ENCODE results near the gene FAM25A. TPM values are rescaled to one million over a fixed set of nuclear protein-coding genes. Genes with fewer than 3 reads are reported as not detected.
"Not testable (repeated sequence)": the region's sequence is repeated elsewhere in the genome, so short reads cannot be mapped to it uniquely, and the experiment has no call there.

Gene FAM25A
- total RNA-seq, 1 donor from 2014 or later, result not detected

- not testable (repeated sequence) for DNase-seq (ENCODE audit: low spot score)
Observed at GRCh38 chr10:87009134-87009696, 10.9 kb upstream of the FAM25A start.

- not testable (repeated sequence) for DNase-seq (ENCODE audit: low spot score)
Observed at GRCh38 chr10:87013528-87013927, 6.6 kb upstream of the FAM25A start.

GRCh38 chr10:87014986-87015716 lies 4.9 kb upstream of the FAM25A start:
- DNase-seq (ENCODE audit: low spot score), result not testable (repeated sequence)

DNA sequence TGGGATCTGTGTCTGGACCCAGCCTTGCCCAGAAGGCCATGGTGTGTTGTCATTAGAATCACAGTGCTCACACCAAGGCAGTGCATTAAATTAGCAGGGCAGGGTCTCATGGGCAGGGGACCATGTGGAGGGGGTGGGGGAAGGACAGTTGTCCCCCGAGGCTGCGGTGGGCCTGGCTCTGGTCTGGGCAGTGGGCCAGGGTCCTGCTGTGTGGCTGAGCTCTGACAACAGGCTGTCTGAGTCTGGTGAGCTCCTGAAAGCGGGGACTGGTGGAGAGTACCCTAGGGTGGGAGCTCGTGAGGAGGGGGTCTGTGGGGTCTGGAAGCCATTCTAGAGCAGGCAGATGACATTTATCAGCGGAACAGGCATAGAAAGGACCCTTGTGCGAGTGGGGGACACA lies 2.0 kb upstream of the FAM25A start:
- DNase-seq (ENCODE audit: low spot score), result not testable (repeated sequence)

- not testable (repeated sequence) for DNase-seq (ENCODE audit: low spot score)
Observed at GRCh38 chr10:87019066-87019465, 1.0 kb upstream of the FAM25A start.

- not testable (repeated sequence) for DNase-seq (ENCODE audit: low spot score)
Observed at GRCh38 chr10:87019504-87019903, 590 bp upstream of the FAM25A start.

DNA sequence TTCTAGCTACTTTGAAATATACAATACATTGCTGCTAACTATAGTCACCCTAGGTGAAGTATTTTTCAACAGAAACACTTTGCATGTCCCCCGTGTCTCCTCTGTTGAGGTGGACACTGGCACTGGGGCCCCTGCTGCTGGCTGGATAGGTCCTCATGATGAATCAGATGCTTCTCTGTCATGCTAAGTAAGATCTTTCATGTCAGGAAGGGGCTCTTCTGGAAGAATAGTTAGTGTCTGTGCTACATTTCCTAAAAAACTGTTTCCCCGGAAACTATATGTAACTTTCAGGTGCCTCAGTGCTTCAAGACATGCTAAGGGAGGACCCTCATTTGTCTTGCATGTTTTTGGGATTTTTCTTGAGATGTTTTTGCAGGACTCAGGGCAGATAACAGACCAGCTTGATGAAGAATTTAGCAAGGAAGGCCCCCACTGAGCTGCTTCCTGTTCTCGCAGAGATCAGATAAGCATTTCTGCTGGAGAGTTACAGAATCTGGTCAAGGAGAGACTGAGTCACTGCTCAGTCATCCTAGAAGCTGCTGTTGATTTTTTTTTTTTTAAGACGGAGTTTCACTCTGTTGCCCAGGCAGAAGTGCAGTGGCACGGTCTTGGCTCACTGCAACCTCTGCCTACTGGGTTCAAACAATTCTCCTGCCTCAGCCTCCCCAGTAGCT lies 5.3 kb downstream of the FAM25A start:
- DNase-seq (ENCODE audit: low spot score), result not testable (repeated sequence)

GRCh38 chr10:87026747-87027508 lies 6.8 kb downstream of the FAM25A start:
- not testable (repeated sequence) for DNase-seq (ENCODE audit: low spot score)

GRCh38 chr10:87030419-87030818 lies 10.3 kb downstream of the FAM25A start:
- DNase-seq (ENCODE audit: low spot score), result not testable (repeated sequence)

- DNase-seq (ENCODE audit: low spot score), result no peak
Observed at GRCh38 chr10:87030912-87031635, 11.0 kb downstream of the FAM25A start.

DNA sequence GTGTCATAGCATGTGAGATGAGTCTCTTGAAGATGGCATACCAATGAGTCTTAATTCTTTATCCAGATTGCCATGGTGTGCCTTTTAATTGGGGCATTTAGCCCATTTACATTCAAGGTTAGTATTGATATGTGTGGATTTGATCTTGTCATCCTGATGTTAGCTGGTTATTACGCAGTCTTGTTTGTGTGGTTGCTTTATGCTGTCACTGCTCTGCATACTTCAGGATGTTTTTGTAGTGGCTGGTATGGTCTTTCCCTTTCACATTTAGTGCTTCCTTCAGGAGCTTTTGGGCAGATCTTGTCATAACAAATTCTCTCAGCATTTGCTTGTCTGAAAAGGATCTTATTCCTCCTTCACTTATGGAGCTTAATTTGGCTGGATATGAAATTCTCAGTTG lies 16.5 kb downstream of the FAM25A start:
- DNase-seq (ENCODE audit: low spot score), result no peak

GRCh38 chr10:87038286-87038717 lies 18.2 kb downstream of the FAM25A start:
- DNase-seq (ENCODE audit: low spot score), result no peak

DNA sequence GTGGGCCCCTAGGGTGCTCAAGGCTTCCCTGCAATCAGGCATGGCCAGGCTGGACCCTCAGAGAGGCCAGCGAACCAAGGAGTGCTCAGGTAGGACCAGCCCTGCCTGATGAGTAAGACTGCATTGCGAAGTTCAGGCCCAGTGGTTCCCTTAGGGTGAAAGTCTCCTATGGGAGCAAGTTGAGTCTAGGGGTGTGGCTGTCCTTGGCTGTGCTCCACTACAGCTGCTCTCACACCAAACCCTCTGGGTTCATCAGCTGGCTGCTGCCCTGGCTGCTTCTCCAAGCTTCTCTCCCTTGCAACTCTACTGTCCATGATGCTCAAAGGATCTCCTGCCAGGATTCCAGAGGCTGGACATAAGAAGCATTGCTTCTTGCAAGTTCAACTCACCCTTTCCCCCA lies 18.7 kb downstream of the FAM25A start:
- DNase-seq (ENCODE audit: low spot score), result no peak

DNA sequence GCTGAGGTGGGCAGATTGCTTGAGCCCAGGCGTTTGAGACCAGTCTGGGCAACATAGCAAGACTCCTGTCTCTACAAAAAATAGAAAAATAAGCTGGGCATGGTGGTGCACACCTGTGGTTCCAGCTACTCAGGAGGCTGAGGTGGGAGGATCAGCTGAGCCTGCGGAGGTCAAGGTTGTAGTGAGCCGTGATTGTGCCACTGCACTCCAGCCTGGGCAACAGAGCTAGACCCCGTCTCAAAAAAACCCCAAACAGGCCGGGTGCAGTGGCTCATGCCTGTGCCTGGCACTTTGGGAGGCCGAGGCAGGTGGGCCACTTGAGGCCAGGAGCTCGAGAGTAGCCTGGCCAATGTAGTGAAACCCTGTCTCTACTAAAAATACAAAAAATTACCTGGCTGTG lies 23.5 kb downstream of the FAM25A start:
- DNase-seq (ENCODE audit: low spot score), result not testable (repeated sequence)

GRCh38 chr10:87045434-87045938 lies 25.4 kb downstream of the FAM25A start:
- DNase-seq (ENCODE audit: low spot score), result no peak

DNA sequence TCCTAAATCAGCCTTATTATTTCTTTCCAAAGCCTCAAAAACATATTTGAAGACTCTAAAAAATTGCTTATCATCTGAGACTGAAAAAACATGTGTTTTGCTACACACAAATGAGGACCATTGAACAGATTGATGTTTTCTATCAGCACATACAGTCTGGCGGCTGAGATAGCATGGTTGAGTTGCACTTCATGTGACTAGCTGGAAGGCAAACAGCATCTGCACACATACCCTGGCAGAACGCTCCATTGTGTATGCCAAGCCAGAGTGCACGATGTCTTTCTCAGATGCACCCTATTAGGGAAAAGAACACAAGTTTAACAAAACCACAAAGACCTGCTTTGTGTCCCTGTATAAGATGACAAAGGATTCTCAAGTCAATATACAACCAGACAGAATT lies 33.0 kb downstream of the FAM25A start:
- DNase-seq (ENCODE audit: low spot score), result no peak

DNA sequence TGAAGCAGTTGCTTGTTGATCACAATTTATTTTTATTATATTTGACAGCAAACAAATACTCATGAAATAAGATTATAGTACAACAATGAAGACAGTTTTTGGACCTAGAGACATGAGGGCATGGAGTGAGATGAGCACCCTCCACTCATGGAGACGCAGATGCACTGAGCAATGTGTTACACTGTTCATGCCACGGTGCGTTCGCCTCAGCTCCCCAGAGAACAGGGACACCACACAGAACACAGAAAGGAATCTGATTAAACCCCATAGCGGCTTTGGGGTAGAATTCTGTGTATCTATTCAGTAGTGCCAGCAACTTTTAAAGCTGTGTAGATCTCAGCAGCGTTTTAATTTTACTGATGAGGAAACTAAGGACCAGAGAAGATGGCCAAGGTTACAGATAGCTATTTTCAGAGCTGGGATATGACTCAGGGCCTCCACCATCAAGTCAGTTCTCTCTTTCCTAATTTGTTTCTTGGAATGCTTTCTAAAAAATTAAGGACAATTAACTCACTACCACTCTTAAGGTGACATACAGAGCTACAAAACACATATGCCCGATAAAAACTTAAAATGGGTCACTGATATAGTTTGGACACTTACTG lies 33.6 kb downstream of the FAM25A start:
- DNase-seq (ENCODE audit: low spot score), result no peak

- DNase-seq (ENCODE audit: low spot score), result no peak
Observed at GRCh38 chr10:87054373-87055295, 34.5 kb downstream of the FAM25A start.

- no peak for DNase-seq (ENCODE audit: low spot score)
Observed at GRCh38 chr10:87058171-87058570, 38.1 kb downstream of the FAM25A start.

All from mesenteric fat pad (tissue), 1 donor.